ENCODE results near the gene ATP1A3. TPM values are rescaled to one million over a fixed set of nuclear protein-coding genes. Genes with fewer than 3 reads are reported as not detected.

The ATP1A3 gene
- total RNA-seq, 4 donors from 2014 or later, result not detected

DNA sequence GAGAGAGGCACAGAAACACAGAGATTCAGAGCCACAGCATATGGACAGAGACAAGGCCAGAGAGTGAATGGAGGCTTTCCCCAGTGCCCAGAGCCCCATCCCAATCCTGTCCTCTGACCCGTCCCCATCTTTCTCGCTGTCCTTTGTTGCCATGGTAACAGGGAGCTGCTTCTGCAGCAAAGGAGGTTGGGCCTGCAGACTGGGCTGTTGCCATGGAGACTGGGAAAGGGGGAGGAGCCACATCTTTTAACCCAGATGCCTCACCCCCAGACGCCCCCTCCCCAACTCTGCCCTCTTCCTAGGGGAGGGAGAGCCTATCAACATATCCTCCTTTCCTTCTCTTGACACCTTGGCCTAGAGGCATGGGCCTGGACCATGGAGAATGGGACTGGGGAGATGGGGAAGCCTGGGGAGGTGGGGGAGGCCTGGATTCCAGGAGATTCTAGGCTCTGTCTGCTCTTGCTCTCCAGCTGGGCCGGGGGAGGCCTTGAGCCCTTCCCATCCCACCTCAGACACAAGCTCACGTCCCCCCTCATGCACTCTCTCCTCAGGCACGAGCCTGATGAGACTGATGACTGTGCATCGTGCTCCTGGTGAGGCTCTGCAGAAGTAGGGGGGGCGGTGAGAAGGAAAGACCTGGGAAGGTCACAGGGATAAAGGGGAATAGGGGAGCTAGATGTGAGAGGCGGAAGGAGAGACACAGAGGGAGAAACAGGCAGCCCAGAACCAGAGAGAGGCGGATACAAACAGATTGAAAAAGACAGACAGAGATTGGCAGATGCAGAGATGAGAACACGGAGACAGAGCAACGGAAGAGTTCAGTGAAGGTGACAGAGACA is 2.1 kb upstream of the ATP1A3 start:
- TF ChIP-seq, protein P1, sequence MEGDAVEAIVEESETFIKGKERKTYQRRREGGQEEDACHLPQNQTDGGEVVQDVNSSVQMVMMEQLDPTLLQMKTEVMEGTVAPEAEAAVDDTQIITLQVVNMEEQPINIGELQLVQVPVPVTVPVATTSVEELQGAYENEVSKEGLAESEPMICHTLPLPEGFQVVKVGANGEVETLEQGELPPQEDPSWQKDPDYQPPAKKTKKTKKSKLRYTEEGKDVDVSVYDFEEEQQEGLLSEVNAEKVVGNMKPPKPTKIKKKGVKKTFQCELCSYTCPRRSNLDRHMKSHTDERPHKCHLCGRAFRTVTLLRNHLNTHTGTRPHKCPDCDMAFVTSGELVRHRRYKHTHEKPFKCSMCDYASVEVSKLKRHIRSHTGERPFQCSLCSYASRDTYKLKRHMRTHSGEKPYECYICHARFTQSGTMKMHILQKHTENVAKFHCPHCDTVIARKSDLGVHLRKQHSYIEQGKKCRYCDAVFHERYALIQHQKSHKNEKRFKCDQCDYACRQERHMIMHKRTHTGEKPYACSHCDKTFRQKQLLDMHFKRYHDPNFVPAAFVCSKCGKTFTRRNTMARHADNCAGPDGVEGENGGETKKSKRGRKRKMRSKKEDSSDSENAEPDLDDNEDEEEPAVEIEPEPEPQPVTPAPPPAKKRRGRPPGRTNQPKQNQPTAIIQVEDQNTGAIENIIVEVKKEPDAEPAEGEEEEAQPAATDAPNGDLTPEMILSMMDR (IDR thresholded peaks at IDR 0.05; ENCODE audit: low read depth), result no peak

DNA sequence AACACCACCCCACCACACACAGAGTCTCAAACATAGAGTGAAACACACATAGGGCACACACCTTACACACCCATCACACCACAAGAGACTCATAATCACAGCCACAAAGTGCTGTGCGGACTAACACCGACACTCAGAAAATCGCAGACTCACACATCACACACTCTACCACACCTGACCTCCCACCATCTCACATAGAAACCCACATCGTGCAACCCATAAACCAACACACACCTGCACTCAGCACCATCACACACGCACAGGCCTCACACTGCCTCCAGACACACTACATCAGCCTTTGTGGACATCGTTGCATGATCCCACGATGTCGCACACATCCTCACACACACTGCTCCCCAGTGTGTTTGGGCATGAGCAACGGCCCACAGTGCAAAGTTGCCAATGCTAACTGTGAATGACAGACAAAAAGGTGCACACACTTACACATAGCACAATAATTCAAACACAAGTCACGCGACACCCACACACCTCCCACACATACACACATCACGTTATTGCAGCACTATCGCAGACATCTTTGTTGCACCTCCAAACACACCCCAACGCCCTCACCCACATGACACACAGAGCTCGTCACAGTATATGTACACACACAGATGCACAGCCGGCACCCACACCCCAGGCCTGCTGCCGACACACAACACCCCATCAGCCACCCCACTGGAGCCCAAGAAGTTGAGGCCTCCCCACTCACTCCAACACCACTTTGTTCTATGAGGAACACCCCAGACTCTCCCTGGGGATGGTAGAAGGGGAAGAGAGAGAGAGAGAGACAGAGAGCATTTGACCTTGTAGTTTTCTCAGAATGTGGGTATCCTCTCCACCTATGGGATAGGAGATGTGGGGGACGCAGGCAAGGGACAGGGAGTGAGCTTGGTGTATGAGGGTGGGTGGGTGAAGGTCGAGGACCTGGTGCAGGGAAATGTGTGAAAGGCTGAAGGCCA is 1.2 kb upstream of the ATP1A3 start:
- TF ChIP-seq, protein P1 (IDR thresholded peaks at IDR 0.05; ENCODE audit: low read depth), result no peak

DNA sequence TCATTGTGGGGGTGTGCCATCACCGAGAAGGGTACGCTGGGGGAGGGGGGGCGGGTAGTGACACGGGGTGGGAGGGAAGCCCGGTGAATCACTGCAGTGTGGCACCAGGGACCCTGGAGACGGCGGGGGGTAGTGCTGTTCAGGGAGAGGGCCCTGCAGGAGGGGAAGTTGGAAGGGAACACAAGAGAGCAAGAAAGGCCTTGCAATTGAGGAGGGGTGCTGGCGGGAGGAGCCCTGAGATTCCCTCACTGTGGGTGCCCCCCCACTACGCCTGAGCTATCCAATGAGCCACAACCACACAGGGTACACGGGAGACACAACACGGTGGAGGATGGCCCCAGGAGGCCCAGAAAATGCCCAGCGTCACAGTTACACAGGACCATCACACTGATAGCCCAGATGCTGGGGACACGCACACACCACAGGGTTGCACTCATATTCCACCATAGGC is 516 bp upstream of the ATP1A3 start:
- TF ChIP-seq, protein P1 (IDR thresholded peaks at IDR 0.05; ENCODE audit: low read depth), result no peak

DNA sequence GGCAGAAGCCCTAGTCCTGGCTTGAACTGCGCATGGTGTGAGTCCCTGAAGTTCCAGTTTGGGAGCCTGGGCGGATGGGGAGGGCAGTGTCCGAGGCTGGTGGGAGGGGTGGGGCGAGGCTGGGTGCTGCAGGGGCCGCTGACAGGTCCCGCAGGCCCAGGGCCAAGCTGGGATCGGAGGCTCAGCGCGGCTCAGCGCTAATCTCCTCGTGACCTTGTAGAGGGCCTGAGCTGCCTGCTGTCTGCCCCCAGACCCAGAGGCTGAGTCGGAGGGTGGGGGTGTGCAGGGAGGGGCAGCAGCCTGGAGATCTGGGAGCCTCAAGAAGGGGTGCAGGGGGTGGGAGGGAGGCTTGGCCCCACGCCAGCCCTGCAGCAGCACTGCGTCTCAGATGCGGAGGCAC is 3.0 kb downstream of the ATP1A3 start:
- TF ChIP-seq, protein P1 (IDR thresholded peaks at IDR 0.05; ENCODE audit: low read depth), result no peak

DNA sequence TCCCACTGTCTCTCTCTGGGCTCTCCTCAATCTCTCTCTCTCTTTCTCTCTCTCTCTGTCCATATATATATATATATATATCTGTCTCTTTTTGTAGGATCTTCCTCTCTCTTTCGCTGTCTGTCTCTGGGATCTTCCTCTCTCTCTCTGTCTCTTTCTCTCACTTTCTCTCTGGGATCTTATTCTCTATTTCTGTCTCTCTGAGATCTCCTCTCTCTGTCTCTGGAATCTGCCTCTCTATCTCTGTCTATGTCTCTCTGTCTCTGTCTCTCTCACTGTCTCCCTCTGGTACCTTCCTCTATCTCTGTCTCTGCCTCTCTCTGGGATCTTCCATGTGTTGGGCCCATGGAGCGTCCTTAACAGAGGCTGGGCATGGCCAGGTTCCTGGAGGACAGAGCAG is 3.4 kb downstream of the ATP1A3 start:
- TF ChIP-seq, protein P1 (IDR thresholded peaks at IDR 0.05; ENCODE audit: low read depth), result no peak

DNA sequence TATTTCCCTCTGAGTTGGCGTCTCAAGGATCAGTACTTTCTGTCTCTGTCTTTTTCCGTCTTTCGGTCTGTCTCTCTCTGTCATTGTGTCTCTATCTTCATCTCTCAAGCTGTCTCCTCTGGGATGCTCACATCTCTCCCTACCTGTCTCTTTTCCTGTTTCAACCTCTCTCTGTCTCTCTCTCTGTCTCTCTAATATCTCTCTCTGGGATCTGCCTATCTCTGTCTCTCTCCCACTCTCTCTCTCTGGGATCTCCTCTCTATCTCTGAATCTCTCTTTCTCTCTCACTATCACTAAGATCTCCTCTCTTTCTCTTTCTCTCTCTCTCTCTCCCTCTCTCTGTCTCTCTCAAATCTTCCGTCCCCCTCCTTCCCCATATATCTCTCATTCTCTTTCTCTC is 4.0 kb downstream of the ATP1A3 start:
- TF ChIP-seq, protein P1 (IDR thresholded peaks at IDR 0.05; ENCODE audit: low read depth), result no peak

DNA sequence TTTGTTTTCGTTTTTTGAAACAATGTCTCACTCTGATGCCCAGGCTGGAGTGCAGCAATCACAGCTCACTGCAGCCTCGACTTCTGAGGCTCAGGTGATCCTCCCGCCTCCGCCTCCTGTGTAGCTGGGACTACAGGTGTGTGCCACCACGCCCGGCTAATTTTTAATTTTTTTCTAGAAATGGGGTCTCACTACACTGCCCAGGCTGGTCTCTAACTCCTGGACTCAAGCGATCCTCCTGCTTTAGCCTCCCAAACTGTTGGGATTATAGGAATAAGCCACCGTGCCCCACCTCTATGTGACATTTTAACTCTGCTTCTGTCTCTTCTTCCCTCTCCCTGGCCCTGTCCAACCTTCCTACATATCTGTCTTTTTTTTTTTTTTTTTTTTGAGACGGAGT is 5.1 kb downstream of the ATP1A3 start:
- TF ChIP-seq, protein P1 (IDR thresholded peaks at IDR 0.05; ENCODE audit: low read depth), result no peak
